Body of pancreas (tissue), 4 donors: ENCODE measurements around the gene GHRHR.

Source experiments
- CTCF ChIP-seq, 7 experiments: fragments of 450-650 bp in 4 of 7; fragments of 200-600 bp in 3 of 7; sonication (generic) in 3 of 7; IDR thresholded peaks; one replicate each; pipeline ENCODE4 v1.5.1; 2016 to 2019; ENCODE audit warnings: antibody characterized with exemption in 7 of 7
- POLR2A ChIP-seq, 3 donors: fragments of 450-650 bp; IDR thresholded peaks; one replicate each; pipeline ENCODE4 v1.6.1; 2016; ENCODE audit warnings: antibody characterized with exemption in 3 of 3, mild to moderate bottlenecking in 2 of 3

GRCh38 chr7:30921540-30922401 is 42.0 kb upstream of the GHRHR start:
- TF ChIP-seq CTCF (IDR thresholded peaks at IDR 0.05), result no peak
- no peak for TF ChIP-seq POLR2A (IDR thresholded peaks at IDR 0.05)
